Thyroid gland (tissue), 4 donors: ENCODE measurements around the gene IMPDH1.

Experiments used
- CTCF ChIP-seq, 6 experiments: fragments of 200-600 bp in 3 of 6; fragments of 450-650 bp in 3 of 6; sonication (generic) in 3 of 6; IDR thresholded peaks; one replicate each; pipeline ENCODE4 v1.5.1; 2016 to 2019; ENCODE audit warnings: antibody characterized with exemption in 6 of 6, mild to moderate bottlenecking in 2 of 6, inconsistent platforms in 1 of 6, moderate library complexity in 1 of 6
- POLR2A ChIP-seq, 2 donors: fragments of 450-650 bp; IDR thresholded peaks; one replicate each; pipeline ENCODE4 v1.6.1; 2017; ENCODE audit warnings: antibody characterized with exemption in 2 of 2, mild to moderate bottlenecking in 2 of 2, moderate library complexity in 1 of 2

- TF ChIP-seq CTCF (IDR thresholded peaks at IDR 0.05) (no peak), POLR2A (IDR thresholded peaks at IDR 0.05) (no peak)
Measured at GRCh38 chr7:128359336-128359735, 50.4 kb downstream of the IMPDH1 start.
